GM13977 (cell line): ENCODE measurements around the gene CSTF2.

ENCODE experiments used
- DNase-seq: peaks from one replicate; pipeline ENCODE4 v3.0.0; 2012; ENCODE audit warnings: low spot score
- CTCF ChIP-seq: IDR thresholded peaks from 2 replicates; pipeline ENCODE4 v1.5.1; 2012; ENCODE audit warnings: mild to moderate bottlenecking, control low read depth; ENCODE audit not compliant: insufficient read depth; ENCODE audit errors: extremely low read depth, missing control alignments
- in situ Hi-C: fragments of 300-500 bp; cut with MboI; formaldehyde crosslinking; loops from one replicate; pipeline ENCODE4 v1.12.0; 2022; ENCODE audit warnings: low sequenced_read_pairs, low pct_unique_long_range_greater_than_20kb, mixed read lengths, inconsistent platforms; ENCODE audit not compliant: unreplicated experiment

Gene CSTF2

GRCh38 chrX:100870527-100870926 is 50.3 kb downstream of the CSTF2 start:
- no peak for TF ChIP-seq CTCF
- in situ Hi-C loops: no loop called here
- no peak for DNase-seq

GRCh38 chrX:100871594-100872560 is 51.7 kb downstream of the CSTF2 start:
- in situ Hi-C loops: no loop called here
- TF ChIP-seq CTCF: no peak

GRCh38 chrX:100874325-100874724 is 54.1 kb downstream of the CSTF2 start, which contains the start of gene NOX1:
NOX1 (minus strand) TSS chrX:100874359; CDS start chrX:100874139, 220 bp downstream.
- in situ Hi-C loops: no loop called here
- no peak for DNase-seq

More at GRCh38 chrX:100871594-100872560, 51.7 kb downstream of the CSTF2 start:
- DNase-seq: no peak

GRCh38 chrX:100880368-100880767 is 60.2 kb downstream of the CSTF2 start:
- TF ChIP-seq CTCF: no peak
- in situ Hi-C loops: loop anchor here (25.0 kb wide), 1 partner anchor 332 kb away; the partner anchor contains the start of gene DRP2
- no peak for DNase-seq

More at GRCh38 chrX:100874325-100874724, 54.1 kb downstream of the CSTF2 start, which contains the start of gene NOX1:
- TF ChIP-seq CTCF: no peak

- DNase-seq: no peak
- no peak for TF ChIP-seq CTCF
- in situ Hi-C loops: loop anchor here (25.0 kb wide), 1 partner anchor 329 kb away; the partner anchor contains the start of gene DRP2
Measured at GRCh38 chrX:100883654-100884053, 63.5 kb downstream of the CSTF2 start.
